IPS DF 6.9 (cell line): Measurements from ENCODE around the gene RHOBTB1.
A peak's percentile ranks its signal among the peaks of the same experiment; 100 is the strongest.

Experiments
- DNase-seq: peaks from one replicate; pipeline ENCODE4 v3.0.0-alpha.2; 2013; ENCODE audit warnings: low read depth, low spot score
- H3K27ac ChIP-seq: one replicate; pipeline ENCODE4 v1.5.1; 2013; ENCODE audit warnings: low read length, control low read depth
- H3K27me3 ChIP-seq: 2 replicates; pipeline ENCODE4 v1.6.1; 2013; ENCODE audit warnings: mild to moderate bottlenecking, low read length; ENCODE audit not compliant: control insufficient read depth, insufficient read depth
- H3K36me3 ChIP-seq: 2 replicates; pipeline ENCODE4 v1.6.1; 2013; ENCODE audit warnings: low read length; ENCODE audit not compliant: control insufficient read depth, insufficient read depth
- H3K4me1 ChIP-seq: 2 replicates; pipeline ENCODE4 v1.6.1; 2013; ENCODE audit warnings: low read length; ENCODE audit not compliant: control insufficient read depth, insufficient read depth
- H3K4me3 ChIP-seq: 2 replicates; pipeline ENCODE4 v1.5.1; 2013; ENCODE audit warnings: mild to moderate bottlenecking, low read length
- H3K9me3 ChIP-seq: 2 replicates; pipeline ENCODE4 v1.6.1; 2013; ENCODE audit warnings: low read length, inconsistent platforms; ENCODE audit not compliant: control insufficient read depth, insufficient read depth
- WGBS: extraction: QIAGEN DNeasy Blood & Tissue Kit; methylation state at CpG from one replicate; pipeline ENCODE4 v1.1.7; 2013; ENCODE audit warnings: mixed read lengths, missing lambda C conversion rate; ENCODE audit not compliant: insufficient read length, insufficient coverage; 5-methylcytosine and 5-hydroxymethylcytosine counted together

RHOBTB1 gene, protein sequence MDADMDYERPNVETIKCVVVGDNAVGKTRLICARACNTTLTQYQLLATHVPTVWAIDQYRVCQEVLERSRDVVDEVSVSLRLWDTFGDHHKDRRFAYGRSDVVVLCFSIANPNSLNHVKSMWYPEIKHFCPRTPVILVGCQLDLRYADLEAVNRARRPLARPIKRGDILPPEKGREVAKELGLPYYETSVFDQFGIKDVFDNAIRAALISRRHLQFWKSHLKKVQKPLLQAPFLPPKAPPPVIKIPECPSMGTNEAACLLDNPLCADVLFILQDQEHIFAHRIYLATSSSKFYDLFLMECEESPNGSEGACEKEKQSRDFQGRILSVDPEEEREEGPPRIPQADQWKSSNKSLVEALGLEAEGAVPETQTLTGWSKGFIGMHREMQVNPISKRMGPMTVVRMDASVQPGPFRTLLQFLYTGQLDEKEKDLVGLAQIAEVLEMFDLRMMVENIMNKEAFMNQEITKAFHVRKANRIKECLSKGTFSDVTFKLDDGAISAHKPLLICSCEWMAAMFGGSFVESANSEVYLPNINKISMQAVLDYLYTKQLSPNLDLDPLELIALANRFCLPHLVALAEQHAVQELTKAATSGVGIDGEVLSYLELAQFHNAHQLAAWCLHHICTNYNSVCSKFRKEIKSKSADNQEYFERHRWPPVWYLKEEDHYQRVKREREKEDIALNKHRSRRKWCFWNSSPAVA

DNA sequence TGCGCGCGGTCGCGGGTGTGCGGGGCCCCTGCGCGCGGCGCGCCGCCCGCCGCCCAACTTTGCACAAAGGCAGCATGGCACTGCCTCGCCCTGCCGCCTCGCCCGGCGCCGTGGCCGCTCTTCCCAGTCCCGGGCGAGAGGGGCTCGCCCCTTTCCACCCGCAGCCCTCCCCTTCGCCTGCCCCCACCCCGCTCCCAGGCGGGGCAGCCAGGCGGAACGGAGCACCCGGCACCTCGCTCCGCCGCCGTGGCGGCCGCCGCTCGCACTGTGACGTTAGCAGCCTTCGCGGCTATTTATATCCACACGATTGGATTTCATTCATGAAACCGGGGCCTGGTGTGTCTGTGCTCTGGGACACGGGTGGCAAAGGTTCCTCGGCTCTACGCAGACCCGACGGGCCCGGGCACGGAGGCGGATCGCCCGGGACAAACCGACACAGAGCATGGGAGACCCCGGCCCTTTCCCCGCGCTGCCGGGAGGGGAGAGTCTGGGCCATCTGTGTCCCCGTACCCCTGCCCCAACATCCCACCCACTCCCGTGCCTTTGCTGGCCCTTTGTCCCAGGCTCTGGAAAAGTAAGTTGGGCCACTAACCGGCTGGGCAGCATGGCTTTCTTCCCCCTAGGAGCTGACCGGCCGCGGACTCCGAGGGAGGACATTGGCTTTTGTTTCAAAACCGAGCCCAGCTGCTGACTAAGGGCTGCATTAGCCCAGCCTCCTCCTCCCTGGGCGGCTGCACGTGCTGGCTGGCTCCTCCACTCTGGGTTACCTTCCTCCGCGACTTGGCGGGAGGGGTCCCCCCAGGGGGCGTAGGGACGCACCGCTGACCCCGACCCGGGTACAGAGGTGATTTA, at the start of gene RHOBTB1:
TSS of gene RHOBTB1 (minus strand) at position 128 of the 852 bp plus-strand sequence. CDS start 32,643 bp downstream, outside the sequence.
- no peaks in the 10 kb centered on the region for H3K36me3 ChIP-seq
- H3K27ac ChIP-seq = no peak within 1 kb of the TSS
- no peak for DNase-seq
- H3K27me3 ChIP-seq = peaks cover 4% of the 10 kb centered on the region; the same call in 1 of the 2 replicates
- H3K9me3 ChIP-seq = no peaks in the 10 kb centered on the region
- no CpG with 5 or more reads among the region's 77 CpGs for WGBS
- H3K4me1 ChIP-seq = peaks cover 5% of the 10 kb centered on the region; the same call in 1 of the 2 replicates
- peak within 1 kb of the TSS; percentile 73 for H3K4me3 ChIP-seq

DNA sequence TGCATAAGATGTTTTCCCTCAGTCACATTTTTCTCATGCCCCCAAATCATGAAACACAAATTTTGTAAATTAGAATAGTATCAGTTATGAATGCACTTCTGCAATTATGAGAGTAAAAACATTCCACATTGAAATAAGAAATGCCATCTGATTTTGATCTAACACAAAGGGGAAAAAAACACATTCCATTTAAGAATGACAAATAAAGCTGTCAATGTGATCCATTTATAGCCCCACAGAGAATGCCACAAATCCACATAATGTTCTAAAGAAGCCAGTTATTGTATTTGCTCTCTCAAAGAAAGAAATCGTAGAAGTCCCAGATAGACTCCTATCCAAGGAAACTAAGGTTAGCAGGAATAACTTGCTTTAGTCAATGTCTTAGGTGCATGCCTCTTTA, 48.7 kb upstream of the RHOBTB1 start:
- DNase-seq = no peak
- no peaks in the 10 kb centered on the region for H3K4me1 ChIP-seq
- no peaks in the 10 kb centered on the region for H3K27me3 ChIP-seq
- no peaks in the 10 kb centered on the region for H3K36me3 ChIP-seq
- H3K27ac ChIP-seq = no peak overlapping the region
- no peaks in the 10 kb centered on the region for H3K9me3 ChIP-seq
- no peak overlapping the region for H3K4me3 ChIP-seq
- no CpG with 5 or more reads among the region's 1 CpG for WGBS

DNA sequence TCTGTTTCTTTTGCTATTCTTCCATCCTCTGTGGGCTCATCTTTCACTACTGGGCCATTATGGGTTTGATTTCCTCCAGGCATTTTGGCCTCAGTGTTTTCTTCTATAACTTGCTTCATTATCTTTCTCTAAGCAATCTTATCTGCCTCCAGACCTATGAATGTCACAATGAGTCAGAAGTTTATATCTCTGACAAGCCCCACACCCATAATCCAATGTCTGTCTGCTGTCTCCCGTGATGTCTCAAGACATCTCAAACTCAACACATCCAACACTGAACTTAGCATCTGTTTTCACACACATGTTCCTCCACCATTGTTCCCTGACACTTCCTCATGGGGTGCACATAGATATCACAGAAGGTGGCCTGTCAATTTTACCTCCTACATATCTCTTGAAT, 46.7 kb upstream of the RHOBTB1 start:
- WGBS = no CpG with 5 or more reads among the region's 1 CpG
- no peak for DNase-seq
- Histone ChIP-seq H3K27me3 (no peaks in the 10 kb centered on the region), H3K4me3 (no peak overlapping the region), H3K9me3 (no peaks in the 10 kb centered on the region), H3K4me1 (0 out of 2 replicates have a peak, but pooled peaks cover 1% of the 10 kb centered on the region), H3K36me3 (no peaks in the 10 kb centered on the region), H3K27ac (no peak overlapping the region)

DNA sequence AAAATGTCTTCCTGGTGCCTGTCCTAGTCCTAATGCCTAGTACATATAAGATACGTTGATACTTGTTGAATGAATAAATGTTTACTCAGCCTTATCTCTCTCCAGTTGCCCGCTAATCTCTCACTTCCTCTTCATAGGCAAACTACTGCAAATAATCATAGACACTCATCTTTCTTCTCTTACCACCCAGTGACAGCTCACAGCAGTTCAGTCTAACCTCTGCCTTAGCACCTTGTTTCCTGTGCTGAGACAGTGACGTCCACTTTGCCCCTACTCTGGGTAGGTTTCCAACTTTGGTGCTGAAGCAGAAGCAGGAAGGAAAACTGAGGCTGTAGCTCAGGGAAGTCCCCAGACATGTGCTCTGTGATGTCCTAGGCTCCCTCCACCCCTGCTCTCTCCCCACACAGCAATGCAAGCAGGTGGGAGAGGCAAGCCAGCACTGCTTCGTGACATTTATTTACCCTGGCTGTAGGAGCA, 45.5 kb upstream of the RHOBTB1 start:
- Histone ChIP-seq H3K9me3 (no peaks in the 10 kb centered on the region), H3K36me3 (no peaks in the 10 kb centered on the region), H3K27me3 (no peaks in the 10 kb centered on the region), H3K27ac (no peak overlapping the region), H3K4me1 (0 out of 2 replicates have a peak, but pooled peaks cover 1% of the 10 kb centered on the region), H3K4me3 (no peak overlapping the region)
- DNase-seq = no peak
- WGBS = no CpG with 5 or more reads among the region's 4 CpGs

DNA sequence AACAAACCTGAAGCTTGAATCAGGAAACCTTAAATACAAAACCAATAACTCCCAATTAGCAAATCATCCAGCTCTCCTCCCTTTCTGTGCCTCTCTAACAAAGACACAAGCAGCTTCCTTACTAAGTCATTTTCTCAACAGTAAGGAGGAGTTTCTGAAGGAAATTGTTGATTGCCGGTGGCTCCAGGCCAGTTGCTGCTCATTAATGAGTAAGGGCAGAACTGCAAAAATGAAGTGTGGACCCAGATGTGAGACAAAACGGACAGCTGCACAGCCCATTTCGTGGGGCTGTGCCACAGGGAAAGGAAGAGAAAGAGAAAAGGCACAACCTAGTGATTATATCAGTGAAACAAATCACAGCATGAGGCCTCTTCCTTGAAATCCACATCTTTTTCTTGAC, 42.8 kb upstream of the RHOBTB1 start:
- WGBS = no CpG with 5 or more reads among the region's 3 CpGs
- DNase-seq = no peak
- Histone ChIP-seq H3K27ac (no peak overlapping the region), H3K9me3 (no peaks in the 10 kb centered on the region), H3K4me3 (no peak overlapping the region), H3K36me3 (no peaks in the 10 kb centered on the region), H3K27me3 (no peaks in the 10 kb centered on the region), H3K4me1 (0 out of 2 replicates have a peak, but pooled peaks cover 1% of the 10 kb centered on the region)

DNA sequence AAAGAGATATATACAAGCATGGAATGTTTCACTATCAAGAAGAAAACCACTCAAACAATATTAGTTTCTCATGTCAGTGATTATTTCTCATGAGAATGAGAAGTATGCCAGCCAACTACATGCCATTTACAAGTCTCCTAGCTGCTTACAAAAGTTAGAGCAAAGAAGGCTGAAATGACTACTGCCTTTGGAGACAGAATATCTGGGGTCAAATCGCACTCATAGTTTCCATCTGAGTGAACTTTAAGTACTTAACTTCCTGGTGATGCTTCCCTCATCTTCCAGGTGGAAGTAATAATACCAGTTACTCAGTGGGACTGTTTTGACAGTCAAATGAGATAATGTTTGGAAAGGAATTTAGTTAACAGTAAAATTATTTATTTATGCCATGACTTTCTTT, 42.0 kb upstream of the RHOBTB1 start:
- no peaks in the 10 kb centered on the region for H3K36me3 ChIP-seq
- WGBS = no CpG with 5 or more reads among the region's 1 CpG
- no peak for DNase-seq

DNA sequence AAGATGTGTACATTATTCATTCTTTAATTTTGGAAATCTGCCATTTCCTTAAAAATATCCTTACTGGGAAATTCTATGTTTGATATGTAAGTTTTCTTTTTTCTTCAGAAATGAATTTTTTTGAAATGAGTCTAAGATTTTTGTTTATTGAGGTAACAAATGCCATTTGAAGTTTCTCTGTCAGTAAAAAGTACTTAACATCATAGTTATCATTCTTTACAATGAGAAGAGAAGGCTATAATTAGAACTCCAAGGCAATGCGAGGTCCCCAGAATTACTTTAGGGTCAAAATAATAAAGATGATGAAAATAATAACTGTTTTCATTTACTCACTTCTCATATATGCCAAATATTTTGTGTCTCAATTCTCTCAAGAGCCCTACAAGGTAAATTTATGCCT, 37.0 kb upstream of the RHOBTB1 start:
- Histone ChIP-seq H3K4me3 (no peak overlapping the region), H3K27ac (no peak overlapping the region), H3K4me1 (no peaks in the 10 kb centered on the region), H3K36me3 (no peaks in the 10 kb centered on the region), H3K27me3 (no peaks in the 10 kb centered on the region), H3K9me3 (no peaks in the 10 kb centered on the region)
- no peak for DNase-seq
- no CpG with 5 or more reads among the region's 1 CpG for WGBS

More for the DNA sequence above, 42.0 kb upstream of the RHOBTB1 start:
- Histone ChIP-seq H3K27ac (no peak overlapping the region), H3K4me1 (0 out of 2 replicates have a peak, but pooled peaks cover 1% of the 10 kb centered on the region), H3K27me3 (no peaks in the 10 kb centered on the region), H3K4me3 (no peak overlapping the region), H3K9me3 (no peaks in the 10 kb centered on the region)

DNA sequence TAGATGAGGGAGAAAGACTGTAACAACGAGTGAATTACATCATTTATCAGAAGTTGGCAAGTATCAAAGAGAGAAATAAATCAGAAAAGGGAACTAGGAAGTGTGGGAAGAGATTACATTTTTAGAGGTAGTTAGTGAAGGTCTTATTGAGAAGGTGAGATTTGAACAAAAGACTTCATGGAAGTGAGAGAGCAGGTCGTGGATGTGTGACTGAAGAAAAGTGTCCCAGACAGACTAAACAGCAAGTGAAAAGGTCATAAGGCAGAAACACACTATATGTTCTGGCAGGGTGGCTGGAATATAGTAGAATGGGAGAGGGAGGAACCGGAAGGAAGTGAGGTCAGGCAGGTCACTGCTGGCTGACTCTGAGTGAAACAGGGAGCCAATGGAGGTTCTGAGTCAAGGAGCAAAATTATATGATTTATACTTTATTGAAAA, 35.7 kb upstream of the RHOBTB1 start:
- H3K4me1 ChIP-seq = no peaks in the 10 kb centered on the region
- H3K36me3 ChIP-seq = no peaks in the 10 kb centered on the region
- no peak overlapping the region for H3K27ac ChIP-seq
- no peaks in the 10 kb centered on the region for H3K9me3 ChIP-seq
- DNase-seq = no peak
- no peak overlapping the region for H3K4me3 ChIP-seq
- WGBS = no CpG with 5 or more reads among the region's 3 CpGs
- H3K27me3 ChIP-seq = no peaks in the 10 kb centered on the region

DNA sequence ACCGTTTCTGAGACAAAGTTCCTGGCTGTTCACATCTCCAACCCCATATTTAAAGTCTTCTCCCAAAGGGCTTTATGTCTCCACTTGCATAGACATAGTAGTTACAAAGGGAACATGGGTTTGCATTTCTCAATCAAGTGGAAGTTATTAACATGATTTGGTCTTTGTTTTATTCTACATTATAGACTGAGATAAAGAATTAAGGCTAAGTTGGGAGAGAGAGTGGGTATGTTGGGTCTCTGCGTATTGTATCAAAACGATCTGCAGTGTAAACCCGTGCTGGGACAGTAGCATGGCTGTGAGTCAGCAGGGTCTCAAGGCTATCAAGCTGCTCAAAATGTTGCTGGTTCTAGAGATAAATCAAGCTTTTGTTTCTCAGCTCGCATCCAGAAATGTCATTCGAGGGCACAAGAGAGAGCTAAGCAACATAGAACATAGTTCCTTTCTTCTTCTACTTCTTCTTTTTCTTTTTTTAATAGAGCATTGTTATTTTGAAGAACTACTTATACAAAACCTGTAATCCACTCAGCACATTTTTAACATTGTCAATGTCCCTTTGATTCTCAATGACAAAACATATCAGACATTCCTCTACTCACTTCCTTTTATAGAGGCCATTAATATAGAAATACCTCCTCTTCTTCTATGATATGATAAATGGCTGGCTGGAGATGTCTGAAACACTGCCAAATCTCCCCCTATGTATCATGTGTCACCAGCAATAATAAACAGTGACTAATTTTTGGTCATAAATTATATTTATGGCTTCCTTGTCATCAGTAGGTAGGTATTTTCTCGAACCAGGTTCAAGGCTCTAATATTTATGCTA, 34.5 kb upstream of the RHOBTB1 start:
- Histone ChIP-seq H3K4me3 (no peak overlapping the region), H3K27ac (no peak overlapping the region), H3K9me3 (no peaks in the 10 kb centered on the region), H3K36me3 (no peaks in the 10 kb centered on the region), H3K27me3 (no peaks in the 10 kb centered on the region), H3K4me1 (no peaks in the 10 kb centered on the region)
- WGBS = no CpG with 5 or more reads among the region's 7 CpGs
- no peak for DNase-seq
